Smooth muscle cell (in vitro differentiated cells): ENCODE data around the gene MELTF. TPM values are rescaled to one million over a fixed set of nuclear protein-coding genes. Genes with fewer than 3 reads are reported as not detected.

ENCODE experiments used
- DNase-seq: peaks from one replicate; lab custom pipeline; 2025; ENCODE audit not compliant: unreplicated experiment; lab: John Stamatoyannopoulos, UW
- H2AFZ ChIP-seq: fragments of 200-600 bp; sonication (generic); 2 replicates; pipeline ENCODE4 v1.6.0; 2016; ENCODE audit warnings: antibody characterized with exemption, low read depth, mild to moderate bottlenecking
- H3F3A ChIP-seq: fragments of 200-600 bp; sonication (generic); 2 replicates; pipeline ENCODE4 v1.6.0; 2017; ENCODE audit warnings: antibody characterized with exemption, low read depth
- H3K27ac ChIP-seq: fragments of 200-600 bp; sonication (generic); 2 replicates; pipeline ENCODE4 v1.5.1; 2016; ENCODE audit warnings: low read depth, mild to moderate bottlenecking
- H3K27me3 ChIP-seq: fragments of 200-600 bp; sonication (generic); 2 replicates; pipeline ENCODE4 v1.6.1; 2016; ENCODE audit warnings: low read depth, mild to moderate bottlenecking
- H3K36me3 ChIP-seq: fragments of 200-600 bp; sonication (generic); 2 replicates; pipeline ENCODE4 v1.5.1; 2016; ENCODE audit warnings: low read depth
- H3K4me1 ChIP-seq: fragments of 200-600 bp; sonication (generic); 2 replicates; pipeline ENCODE4 v1.5.1; 2016; ENCODE audit warnings: low read depth
- H3K4me2 ChIP-seq: fragments of 200-600 bp; sonication (generic); 2 replicates; pipeline ENCODE4 v1.6.0; 2016; ENCODE audit warnings: mild to moderate bottlenecking
- H3K4me3 ChIP-seq: fragments of 200-600 bp; sonication (generic); 2 replicates; pipeline ENCODE4 v1.5.1; 2016; ENCODE audit warnings: mild to moderate bottlenecking
- H3K79me2 ChIP-seq: fragments of 200-600 bp; sonication (generic); 2 replicates; pipeline ENCODE4 v1.6.0; 2016; ENCODE audit warnings: low read depth, mild to moderate bottlenecking
- H3K9ac ChIP-seq: fragments of 200-600 bp; sonication (generic); 2 replicates; pipeline ENCODE4 v1.6.0; 2016; ENCODE audit warnings: low read depth
- H3K9me3 ChIP-seq: fragments of 200-600 bp; sonication (generic); replicated peaks from 2 replicates; pipeline ENCODE4 v1.5.1; 2016; ENCODE audit warnings: low read depth
- H4K20me1 ChIP-seq: fragments of 200-600 bp; sonication (generic); 2 replicates; pipeline ENCODE4 v1.6.0; 2016; ENCODE audit warnings: low read depth
- WGBS: methylation state at CpG from one replicate; pipeline ENCODE4 v1.1.7; 2016; ENCODE audit warnings: low lambda C conversion rate; 5-methylcytosine and 5-hydroxymethylcytosine counted together
- polyA plus RNA-seq: library from polyadenylated mRNA; unstranded; fragments of >200 nt; fragmentation: Nextera tagmentation; extraction: Ambion mirVana; gene quantifications from 2 replicates; pipeline ENCODE4 v1.2.1, GENCODE V29; 2016
- total RNA-seq: library from RNA; depleted of rRNA; stranded (reverse); fragments of >200 nt; gene quantifications from 2 replicates; pipeline ENCODE4 v1.2.3, GENCODE V29; 2014
- TF ChIP-seq, protein P1 (sequence below): fragments of 200-600 bp; sonication (generic); IDR thresholded peaks from 2 replicates; pipeline ENCODE4 v1.5.1; 2017; ENCODE audit warnings: borderline replicate concordance, mild to moderate bottlenecking, antibody characterized with exemption; ENCODE audit not compliant: insufficient read depth, poor library complexity, severe bottlenecking

The MELTF gene
- total and polyA plus RNA-seq, 2 experiments from 2014 or later: 3.7 to 8.6 TPM

DNA sequence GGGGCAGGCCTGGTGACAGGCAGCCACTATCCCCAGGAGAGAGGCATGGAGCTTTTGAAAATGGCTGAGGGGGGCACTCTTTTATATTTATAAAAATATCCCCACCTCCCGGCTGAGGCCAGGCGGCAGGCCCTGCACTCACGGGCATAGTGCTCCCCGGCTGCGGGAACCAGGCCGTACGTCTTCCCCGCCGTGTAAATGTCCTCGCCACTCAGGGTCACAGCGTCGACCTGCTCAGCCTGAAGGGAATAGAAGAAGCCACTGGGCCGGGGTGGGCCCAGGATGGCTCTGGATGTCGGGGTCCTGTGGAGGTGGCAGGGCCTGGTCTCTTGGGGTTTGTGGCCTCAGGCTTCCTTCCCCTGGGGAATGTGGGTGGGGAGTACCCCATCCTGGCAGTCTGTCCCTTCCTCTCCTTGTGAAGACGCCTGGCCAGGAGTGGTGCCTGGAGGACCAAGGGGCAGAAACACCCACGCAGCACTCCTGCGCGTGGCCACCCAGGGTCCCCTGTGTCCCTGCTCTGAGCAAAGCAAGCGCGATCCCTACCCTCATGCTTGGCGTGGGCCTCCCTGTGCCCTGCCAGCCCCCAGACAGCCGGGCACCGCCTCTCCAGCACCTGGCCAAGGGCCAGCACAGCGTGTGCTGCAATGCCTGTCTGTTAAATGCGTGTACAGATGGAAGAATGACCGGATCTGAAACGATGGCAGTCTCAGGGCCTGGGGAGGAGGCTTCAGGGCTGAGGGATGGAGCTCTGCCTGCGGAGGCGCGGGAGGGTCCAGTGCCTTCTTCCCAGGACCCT, 18.9 kb downstream of the MELTF start:
- no peak overlapping the region for H3K4me3 ChIP-seq
- no peak overlapping the region for H3K27ac ChIP-seq
- no peaks in the 10 kb centered on the region for H3K4me1 ChIP-seq
- no peak overlapping the region for H3K4me2 ChIP-seq
- TF ChIP-seq, protein P1, sequence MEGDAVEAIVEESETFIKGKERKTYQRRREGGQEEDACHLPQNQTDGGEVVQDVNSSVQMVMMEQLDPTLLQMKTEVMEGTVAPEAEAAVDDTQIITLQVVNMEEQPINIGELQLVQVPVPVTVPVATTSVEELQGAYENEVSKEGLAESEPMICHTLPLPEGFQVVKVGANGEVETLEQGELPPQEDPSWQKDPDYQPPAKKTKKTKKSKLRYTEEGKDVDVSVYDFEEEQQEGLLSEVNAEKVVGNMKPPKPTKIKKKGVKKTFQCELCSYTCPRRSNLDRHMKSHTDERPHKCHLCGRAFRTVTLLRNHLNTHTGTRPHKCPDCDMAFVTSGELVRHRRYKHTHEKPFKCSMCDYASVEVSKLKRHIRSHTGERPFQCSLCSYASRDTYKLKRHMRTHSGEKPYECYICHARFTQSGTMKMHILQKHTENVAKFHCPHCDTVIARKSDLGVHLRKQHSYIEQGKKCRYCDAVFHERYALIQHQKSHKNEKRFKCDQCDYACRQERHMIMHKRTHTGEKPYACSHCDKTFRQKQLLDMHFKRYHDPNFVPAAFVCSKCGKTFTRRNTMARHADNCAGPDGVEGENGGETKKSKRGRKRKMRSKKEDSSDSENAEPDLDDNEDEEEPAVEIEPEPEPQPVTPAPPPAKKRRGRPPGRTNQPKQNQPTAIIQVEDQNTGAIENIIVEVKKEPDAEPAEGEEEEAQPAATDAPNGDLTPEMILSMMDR: no peak
- H3K36me3 ChIP-seq: no peaks in the 10 kb centered on the region
- no peak overlapping the region for H2AFZ ChIP-seq
- 93% methylated on average over 29 of the region's 30 CpGs for WGBS
- no peak for DNase-seq
- no peaks in the 10 kb centered on the region for H3K79me2 ChIP-seq
- H3K27me3 ChIP-seq: no peaks in the 10 kb centered on the region
- H3K9ac ChIP-seq: no peak overlapping the region
- no peaks in the 10 kb centered on the region for H3F3A ChIP-seq
- no peaks in the 10 kb centered on the region for H4K20me1 ChIP-seq
- H3K9me3 ChIP-seq: no peaks in the 10 kb centered on the region

- H4K20me1 ChIP-seq: no peaks in the 10 kb centered on the region
- H3K4me3 ChIP-seq: no peak overlapping the region
- TF ChIP-seq, protein P1: no peak
- 89% methylated on average over 20 of the region's 20 CpGs for WGBS
- H3K79me2 ChIP-seq: no peaks in the 10 kb centered on the region
- no peaks in the 10 kb centered on the region for H3K9me3 ChIP-seq
- H3K9ac ChIP-seq: no peak overlapping the region
- no peaks in the 10 kb centered on the region for H3K36me3 ChIP-seq
- no peaks in the 10 kb centered on the region for H3F3A ChIP-seq
- no peak for DNase-seq
- H3K27ac ChIP-seq: no peak overlapping the region
- no peaks in the 10 kb centered on the region for H3K4me1 ChIP-seq
- H3K27me3 ChIP-seq: no peaks in the 10 kb centered on the region
- H2AFZ ChIP-seq: no peak overlapping the region
- H3K4me2 ChIP-seq: no peak overlapping the region
These were observed 20.0 kb downstream of the MELTF start for GRCh38 chr3:197009532-197010019.

DNA sequence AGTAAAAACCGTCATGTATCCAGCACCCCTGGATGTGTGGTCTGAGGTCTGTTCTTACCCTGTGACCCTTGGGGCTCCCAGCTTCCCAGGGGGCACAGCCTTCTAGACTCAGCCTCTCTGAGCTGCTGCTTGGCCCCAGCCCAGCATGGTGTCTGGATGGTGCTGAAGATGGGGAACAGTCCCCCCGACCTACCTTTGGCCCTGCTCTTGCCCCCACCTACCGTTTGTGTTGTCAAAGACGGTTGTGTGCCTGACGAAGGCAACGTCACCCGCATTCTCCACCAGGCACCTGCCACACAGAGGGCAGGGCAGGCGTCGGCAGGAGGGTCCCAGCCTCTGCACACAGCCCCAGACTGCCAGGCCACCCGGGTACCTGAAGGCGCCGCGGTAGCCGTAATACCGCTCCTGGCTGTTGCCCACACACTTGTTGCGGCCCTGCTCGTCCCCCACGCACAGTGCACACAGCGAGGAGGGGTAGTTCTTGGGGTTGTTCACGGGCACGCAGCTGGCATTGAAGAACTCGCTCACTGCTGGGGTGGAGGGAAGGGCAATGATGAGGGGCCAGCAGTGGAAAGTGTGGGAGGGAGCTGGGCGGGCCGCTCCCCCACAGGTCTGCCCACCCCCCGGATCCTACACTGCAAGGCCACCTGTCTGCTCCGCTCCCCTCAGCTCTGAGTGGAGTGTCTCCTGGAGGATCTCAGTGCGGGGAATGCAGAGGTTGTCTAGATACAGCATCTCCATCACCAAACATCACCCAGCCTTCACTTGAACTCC, 21.0 kb downstream of the MELTF start:
- Histone ChIP-seq H3K9me3 (no peaks in the 10 kb centered on the region), H2AFZ (no peak overlapping the region), H3K4me3 (no peak overlapping the region), H3K36me3 (no peaks in the 10 kb centered on the region), H3F3A (no peaks in the 10 kb centered on the region), H3K9ac (no peak overlapping the region), H3K79me2 (no peaks in the 10 kb centered on the region), H3K27ac (no peak overlapping the region), H3K4me1 (no peaks in the 10 kb centered on the region), H3K27me3 (no peaks in the 10 kb centered on the region), H3K4me2 (no peak overlapping the region), H4K20me1 (no peaks in the 10 kb centered on the region)
- 95% methylated on average over 27 of the region's 27 CpGs for WGBS
- DNase-seq: no peak
- TF ChIP-seq, protein P1: no peak
